ENCODE measurements around the gene C1orf159. TPM values are rescaled to one million over a fixed set of nuclear protein-coding genes. Genes with fewer than 3 reads are reported as not detected.
"Not testable (repeated sequence)": the region's sequence is repeated elsewhere in the genome, so short reads cannot be mapped to it uniquely, and the experiment has no call there.

Gene C1orf159
- total and polyA plus RNA-seq, 2 donors from 2014 or later = 8.6 to 14.8 TPM

DNA sequence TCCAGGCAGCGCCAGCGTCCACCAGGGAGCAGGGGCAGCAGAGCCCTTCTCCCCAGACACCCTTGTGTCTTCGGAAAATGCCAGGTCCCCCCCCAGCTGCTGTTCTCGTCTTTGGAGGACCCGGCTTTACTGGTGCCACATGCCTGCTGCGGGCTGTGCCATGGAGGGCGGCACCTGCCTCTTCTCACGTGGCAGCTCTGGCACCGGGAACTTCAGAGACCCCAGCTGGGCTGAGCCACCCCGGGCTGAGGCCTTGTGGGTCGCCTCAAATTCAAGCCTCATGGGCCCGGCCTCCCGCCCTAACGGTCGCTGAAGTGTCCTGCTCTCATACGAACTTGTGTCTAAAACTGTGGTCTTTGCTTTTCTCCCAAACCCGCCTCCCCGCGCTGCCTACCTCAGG lies 27.0 kb upstream of the C1orf159 start:
- intact Hi-C loops (cut with DNase I) = no loop called here

DNA sequence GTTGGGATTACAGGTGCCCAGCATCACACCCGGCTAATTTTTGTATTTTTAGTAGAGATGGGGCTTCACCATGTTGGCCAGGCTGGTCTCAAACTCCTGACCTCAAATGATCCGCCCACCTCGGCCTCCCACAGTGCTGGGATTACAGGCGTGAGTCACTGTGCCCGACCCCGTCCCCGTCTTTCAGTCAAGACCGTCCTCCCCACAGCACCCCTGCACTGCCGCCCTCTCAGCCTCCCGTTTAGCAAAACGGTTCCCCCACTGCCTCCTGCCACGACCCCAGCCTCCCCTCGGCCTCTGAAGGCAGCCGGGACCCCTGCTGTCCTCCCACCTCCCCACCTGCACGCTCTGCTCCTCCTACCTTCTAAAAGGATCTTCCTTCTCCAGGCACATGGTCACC lies 26.5 kb upstream of the C1orf159 start:
- DNase-seq; intact Hi-C loops (cut with DNase I); FAIRE-seq; H3K36me3 ChIP-seq (ENCODE audit: control insufficient read depth in 2 of 3, insufficient read depth in 3 of 3, low read length in 3 of 3); H3K9ac ChIP-seq (ENCODE audit: low read length in 3 of 3); H3K4me1 ChIP-seq (ENCODE audit: control insufficient read depth in 2 of 3, insufficient read depth in 2 of 3, low read depth in 1 of 3, low read length in 3 of 3); H3K4me3 ChIP-seq (ENCODE audit: low read length in 3 of 3); H3K27me3 ChIP-seq (ENCODE audit: control insufficient read depth, insufficient read depth, low read length); H3K27ac ChIP-seq (ENCODE audit: low read depth in 2 of 2, low read length in 2 of 2); H3K9me3 ChIP-seq (ENCODE audit: control insufficient read depth in 2 of 3, insufficient read depth in 1 of 3, low read length in 3 of 3): not testable (repeated sequence)

More for the DNA sequence above, 27.0 kb upstream of the C1orf159 start:
- no peak for DNase-seq
- Histone ChIP-seq H3K27me3 (ENCODE audit: control insufficient read depth, insufficient read depth, low read length) (no peaks in the 10 kb centered on the region), H3K4me3 (ENCODE audit: low read length in 3 of 3) (no peak overlapping the region), H3K4me1 (ENCODE audit: control insufficient read depth in 2 of 3, insufficient read depth in 2 of 3, low read depth in 1 of 3, low read length in 3 of 3) (peaks cover 0 to under 1% (median 0%) of the 10 kb centered on the region in 3 donors), H3K27ac (ENCODE audit: low read depth in 2 of 2, low read length in 2 of 2) (no peak overlapping the region), H3K9ac (ENCODE audit: low read length in 3 of 3) (no peak overlapping the region), H3K36me3 (ENCODE audit: control insufficient read depth in 2 of 3, insufficient read depth in 3 of 3, low read length in 3 of 3) (no peaks in the 10 kb centered on the region), H3K9me3 (ENCODE audit: control insufficient read depth in 2 of 3, insufficient read depth in 1 of 3, low read length in 3 of 3) (no peaks in the 10 kb centered on the region)
- no peak for FAIRE-seq
- TF ChIP-seq, protein P1, sequence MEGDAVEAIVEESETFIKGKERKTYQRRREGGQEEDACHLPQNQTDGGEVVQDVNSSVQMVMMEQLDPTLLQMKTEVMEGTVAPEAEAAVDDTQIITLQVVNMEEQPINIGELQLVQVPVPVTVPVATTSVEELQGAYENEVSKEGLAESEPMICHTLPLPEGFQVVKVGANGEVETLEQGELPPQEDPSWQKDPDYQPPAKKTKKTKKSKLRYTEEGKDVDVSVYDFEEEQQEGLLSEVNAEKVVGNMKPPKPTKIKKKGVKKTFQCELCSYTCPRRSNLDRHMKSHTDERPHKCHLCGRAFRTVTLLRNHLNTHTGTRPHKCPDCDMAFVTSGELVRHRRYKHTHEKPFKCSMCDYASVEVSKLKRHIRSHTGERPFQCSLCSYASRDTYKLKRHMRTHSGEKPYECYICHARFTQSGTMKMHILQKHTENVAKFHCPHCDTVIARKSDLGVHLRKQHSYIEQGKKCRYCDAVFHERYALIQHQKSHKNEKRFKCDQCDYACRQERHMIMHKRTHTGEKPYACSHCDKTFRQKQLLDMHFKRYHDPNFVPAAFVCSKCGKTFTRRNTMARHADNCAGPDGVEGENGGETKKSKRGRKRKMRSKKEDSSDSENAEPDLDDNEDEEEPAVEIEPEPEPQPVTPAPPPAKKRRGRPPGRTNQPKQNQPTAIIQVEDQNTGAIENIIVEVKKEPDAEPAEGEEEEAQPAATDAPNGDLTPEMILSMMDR (IDR thresholded peaks at IDR 0.05; ENCODE audit: borderline replicate concordance, extremely low read depth, insufficient read depth) = no peak

GRCh38 chr1:1141911-1142250 lies 26.0 kb upstream of the C1orf159 start:
- TF ChIP-seq, protein P1 (IDR thresholded peaks at IDR 0.05; ENCODE audit: borderline replicate concordance, extremely low read depth, insufficient read depth) = no peak
- Histone ChIP-seq H3K27ac (ENCODE audit: low read depth in 2 of 2, low read length in 2 of 2) (no peak overlapping the region), H3K4me1 (ENCODE audit: control insufficient read depth in 2 of 3, insufficient read depth in 2 of 3, low read depth in 1 of 3, low read length in 3 of 3) (peaks cover 0 to 2% (median 0%) of the 10 kb centered on the region in 3 donors), H3K36me3 (ENCODE audit: control insufficient read depth in 2 of 3, insufficient read depth in 3 of 3, low read length in 3 of 3) (no peaks in the 10 kb centered on the region), H3K27me3 (ENCODE audit: control insufficient read depth, insufficient read depth, low read length) (no peaks in the 10 kb centered on the region), H3K4me3 (ENCODE audit: low read length in 3 of 3) (no peak overlapping the region), H3K9ac (ENCODE audit: low read length in 3 of 3) (no peak overlapping the region), H3K9me3 (ENCODE audit: control insufficient read depth in 2 of 3, insufficient read depth in 1 of 3, low read length in 3 of 3) (no peaks in the 10 kb centered on the region)
- FAIRE-seq = no peak
- intact Hi-C loops (cut with DNase I) = no loop called here
- no peak for DNase-seq

DNA sequence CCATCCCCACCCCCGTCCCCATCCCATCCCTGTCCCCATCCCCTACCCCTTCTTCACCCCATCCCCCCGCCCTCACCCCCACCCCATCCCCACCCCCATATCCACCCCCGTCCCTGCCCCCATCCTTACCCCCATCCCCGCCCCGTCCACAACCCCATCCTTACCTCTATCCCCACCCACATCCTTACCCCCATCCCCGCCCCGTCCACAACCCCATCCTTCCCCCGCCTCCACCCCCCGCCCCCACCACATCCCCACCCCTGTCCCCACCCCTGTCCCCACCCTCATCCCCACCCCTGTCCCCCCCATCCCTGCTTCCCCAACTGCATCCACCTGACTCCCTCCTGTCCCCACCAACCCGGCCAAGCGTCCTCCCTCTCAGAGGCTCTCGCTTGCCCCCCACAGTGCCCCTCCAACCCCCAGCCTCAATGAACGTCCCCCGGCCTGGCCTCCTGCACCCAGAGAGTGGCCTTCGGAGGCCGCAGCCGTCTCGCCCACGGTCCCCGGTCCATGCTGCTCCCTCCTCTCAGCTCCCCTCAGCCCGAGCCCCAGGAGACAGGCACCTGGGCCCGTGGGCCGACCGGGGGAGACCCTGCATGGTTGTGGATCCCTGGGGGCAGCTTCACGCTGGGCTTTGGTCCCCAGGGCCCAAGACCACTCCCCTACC lies 25.5 kb upstream of the C1orf159 start:
- Histone ChIP-seq H3K9me3 (ENCODE audit: control insufficient read depth in 2 of 3, insufficient read depth in 1 of 3, low read length in 3 of 3) (no peaks in the 10 kb centered on the region), H3K27ac (ENCODE audit: low read depth in 2 of 2, low read length in 2 of 2) (no peak overlapping the region), H3K4me1 (ENCODE audit: control insufficient read depth in 2 of 3, insufficient read depth in 2 of 3, low read depth in 1 of 3, low read length in 3 of 3) (peaks cover 0 to 2% (median 0%) of the 10 kb centered on the region in 3 donors), H3K9ac (ENCODE audit: low read length in 3 of 3) (no peak overlapping the region), H3K27me3 (ENCODE audit: control insufficient read depth, insufficient read depth, low read length) (no peaks in the 10 kb centered on the region), H3K4me3 (ENCODE audit: low read length in 3 of 3) (no peak overlapping the region), H3K36me3 (ENCODE audit: control insufficient read depth in 2 of 3, insufficient read depth in 3 of 3, low read length in 3 of 3) (no peaks in the 10 kb centered on the region)
- no peak for DNase-seq
- FAIRE-seq = no peak
- intact Hi-C loops (cut with DNase I) = no loop called here
- TF ChIP-seq, protein P1 (IDR thresholded peaks at IDR 0.05; ENCODE audit: borderline replicate concordance, extremely low read depth, insufficient read depth) = no peak

All from kidney (tissue), 14 donors.